Breast epithelium (tissue), 4 donors: Measurements from ENCODE around the gene ZNF451. TPM values are rescaled to one million over a fixed set of nuclear protein-coding genes. Genes with fewer than 3 reads are reported as not detected.

Source experiments
- DNase-seq, 2 donors: peaks; one replicate each; pipeline ENCODE4 v3.0.0-alpha.2; 2019; ENCODE audit warnings: low spot score in 2 of 2
- H3K27ac ChIP-seq, 2 donors: fragments of 200-600 bp; sonication (generic) in 1 of 2; one replicate each; pipeline ENCODE4 v1.5.1; 2016 to 2019; ENCODE audit warnings: mild to moderate bottlenecking in 1 of 2
- H3K27me3 ChIP-seq, 2 donors: fragments of 200-600 bp; sonication (generic) in 1 of 2; one replicate each; pipeline versions ENCODE4 v1.5.1 to v1.6.0; 2017 to 2019; ENCODE audit warnings: control low read depth in 1 of 2, mild to moderate bottlenecking in 1 of 2
- H3K36me3 ChIP-seq: fragments of 200-600 bp; one replicate; pipeline ENCODE4 v1.5.1; 2019
- H3K4me1 ChIP-seq, 2 donors: fragments of 200-600 bp; sonication (generic); one replicate each; pipeline ENCODE4 v1.5.1; 2016 to 2019; ENCODE audit warnings: control low read depth in 1 of 2
- H3K4me3 ChIP-seq, 3 donors: fragments of 200-600 bp; sonication (generic); 1 replicate in 2 of 3; 2 replicates in 1 of 3; pipeline ENCODE4 v1.5.1; 2016 to 2019; ENCODE audit warnings: mild to moderate bottlenecking in 3 of 3, moderate library complexity in 2 of 3
- H3K9me3 ChIP-seq, 2 donors: fragments of 200-600 bp; sonication (generic) in 1 of 2; one replicate each; pipeline ENCODE4 v1.5.1; 2016 to 2019; ENCODE audit warnings: control low read depth in 1 of 2
- POLR2A ChIP-seq: fragments of 450-650 bp; IDR thresholded peaks from one replicate; pipeline ENCODE4 v1.6.1; 2016; ENCODE audit warnings: antibody characterized with exemption, mild to moderate bottlenecking, moderate library complexity
- POLR2AphosphoS5 ChIP-seq, 3 donors: sonication (generic); formaldehyde crosslinking; IDR thresholded peaks; one replicate each; pipeline ENCODE4 v1.6.1; 2017; ENCODE audit warnings: antibody characterized with exemption in 3 of 3
- intact Hi-C: fragments of 100-400 bp; cut with DNase I; formaldehyde crosslinking; loops from one replicate; pipeline ENCODE4 v1.15.1; 2023; ENCODE audit warnings: low total_unique reads
- total RNA-seq, 3 donors: library from RNA; depleted of rRNA; stranded (reverse); fragments of >200 nt; gene quantifications; one replicate each; pipeline ENCODE4 v1.1.0, GENCODE V29; 2016
- TF ChIP-seq, protein P1 (sequence below), 3 donors: fragments of 450-650 bp; IDR thresholded peaks; one replicate each; pipeline ENCODE4 v1.5.1; 2016 to 2017; ENCODE audit warnings: antibody characterized with exemption in 3 of 3, mild to moderate bottlenecking in 3 of 3, moderate library complexity in 3 of 3

ZNF451 gene
- total RNA-seq, 3 donors from 2014 or later = 72.3 to 95.1 (median 77.7) TPM

GRCh38 chr6:57173886-57174510 is 84.0 kb downstream of the ZNF451 start:
- TF ChIP-seq, protein P1, sequence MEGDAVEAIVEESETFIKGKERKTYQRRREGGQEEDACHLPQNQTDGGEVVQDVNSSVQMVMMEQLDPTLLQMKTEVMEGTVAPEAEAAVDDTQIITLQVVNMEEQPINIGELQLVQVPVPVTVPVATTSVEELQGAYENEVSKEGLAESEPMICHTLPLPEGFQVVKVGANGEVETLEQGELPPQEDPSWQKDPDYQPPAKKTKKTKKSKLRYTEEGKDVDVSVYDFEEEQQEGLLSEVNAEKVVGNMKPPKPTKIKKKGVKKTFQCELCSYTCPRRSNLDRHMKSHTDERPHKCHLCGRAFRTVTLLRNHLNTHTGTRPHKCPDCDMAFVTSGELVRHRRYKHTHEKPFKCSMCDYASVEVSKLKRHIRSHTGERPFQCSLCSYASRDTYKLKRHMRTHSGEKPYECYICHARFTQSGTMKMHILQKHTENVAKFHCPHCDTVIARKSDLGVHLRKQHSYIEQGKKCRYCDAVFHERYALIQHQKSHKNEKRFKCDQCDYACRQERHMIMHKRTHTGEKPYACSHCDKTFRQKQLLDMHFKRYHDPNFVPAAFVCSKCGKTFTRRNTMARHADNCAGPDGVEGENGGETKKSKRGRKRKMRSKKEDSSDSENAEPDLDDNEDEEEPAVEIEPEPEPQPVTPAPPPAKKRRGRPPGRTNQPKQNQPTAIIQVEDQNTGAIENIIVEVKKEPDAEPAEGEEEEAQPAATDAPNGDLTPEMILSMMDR (IDR thresholded peaks at IDR 0.05) = no peak
- TF ChIP-seq POLR2AphosphoS5 (IDR thresholded peaks at IDR 0.05) (no peak), POLR2A (no peak)
- DNase-seq = no peak
- Histone ChIP-seq H3K4me1 (no peaks in the 10 kb centered on the region), H3K4me3 (peak overlapping the region in 2 of 3 donors; percentile 76 to 89), H3K36me3 (no peaks in the 10 kb centered on the region), H3K27me3 (no peaks in the 10 kb centered on the region), H3K9me3 (no peaks in the 10 kb centered on the region), H3K27ac (peak overlapping the region in 1 of 2 donors; percentile 40)
- intact Hi-C loops = no loop called here

- Histone ChIP-seq H3K9me3 (no peaks in the 10 kb centered on the region), H3K4me3 (no peak overlapping the region), H3K4me1 (no peaks in the 10 kb centered on the region), H3K36me3 (no peaks in the 10 kb centered on the region), H3K27me3 (no peaks in the 10 kb centered on the region), H3K27ac (no peak overlapping the region)
- TF ChIP-seq POLR2A (no peak), POLR2AphosphoS5 (IDR thresholded peaks at IDR 0.05) (no peak)
- TF ChIP-seq, protein P1 (IDR thresholded peaks at IDR 0.05) = no peak
- no peak for DNase-seq
- intact Hi-C loops = no loop called here
Measured at GRCh38 chr6:57174511-57174907, 84.5 kb downstream of the ZNF451 start.

- Histone ChIP-seq H3K27ac (peak overlapping the region in 1 of 2 donors; percentile 52), H3K9me3 (no peaks in the 10 kb centered on the region), H3K36me3 (no peaks in the 10 kb centered on the region), H3K4me3 (no peak overlapping the region), H3K4me1 (no peaks in the 10 kb centered on the region), H3K27me3 (no peaks in the 10 kb centered on the region)
- DNase-seq = no peak
- TF ChIP-seq POLR2A (no peak), POLR2AphosphoS5 (IDR thresholded peaks at IDR 0.05) (peak in 1 of 3 donors; percentile 19)
- TF ChIP-seq, protein P1 (IDR thresholded peaks at IDR 0.05) = no peak
- intact Hi-C loops = no loop called here
Measured at GRCh38 chr6:57177545-57178265, 87.7 kb downstream of the ZNF451 start.

DNA sequence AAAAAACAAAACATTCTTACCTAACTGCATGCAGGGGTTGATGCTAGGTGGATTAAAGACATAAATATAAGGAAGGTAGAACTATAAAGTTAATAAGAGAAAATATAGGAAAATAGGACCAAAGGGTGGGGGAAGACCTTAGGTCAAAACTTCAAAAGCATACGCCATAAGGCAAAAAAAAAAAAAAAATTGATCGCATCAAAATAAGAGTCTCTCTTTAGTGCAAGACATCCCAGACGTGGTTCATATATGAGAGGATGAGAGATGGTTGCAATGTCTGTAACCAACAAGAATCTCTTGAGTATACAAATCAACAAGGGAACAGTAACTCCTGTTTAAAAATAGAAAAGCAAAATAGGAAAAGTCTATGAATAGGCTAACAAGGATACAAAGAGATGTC is 90.6 kb downstream of the ZNF451 start:
- no peak for DNase-seq
- Histone ChIP-seq H3K4me3 (no peak overlapping the region), H3K9me3 (no peaks in the 10 kb centered on the region), H3K4me1 (no peaks in the 10 kb centered on the region), H3K27me3 (no peaks in the 10 kb centered on the region), H3K27ac (no peak overlapping the region), H3K36me3 (no peaks in the 10 kb centered on the region)
- intact Hi-C loops = no loop called here
- TF ChIP-seq POLR2AphosphoS5 (IDR thresholded peaks at IDR 0.05) = no peak
- TF ChIP-seq POLR2A = no peak
- TF ChIP-seq, protein P1 (IDR thresholded peaks at IDR 0.05) = no peak

DNA sequence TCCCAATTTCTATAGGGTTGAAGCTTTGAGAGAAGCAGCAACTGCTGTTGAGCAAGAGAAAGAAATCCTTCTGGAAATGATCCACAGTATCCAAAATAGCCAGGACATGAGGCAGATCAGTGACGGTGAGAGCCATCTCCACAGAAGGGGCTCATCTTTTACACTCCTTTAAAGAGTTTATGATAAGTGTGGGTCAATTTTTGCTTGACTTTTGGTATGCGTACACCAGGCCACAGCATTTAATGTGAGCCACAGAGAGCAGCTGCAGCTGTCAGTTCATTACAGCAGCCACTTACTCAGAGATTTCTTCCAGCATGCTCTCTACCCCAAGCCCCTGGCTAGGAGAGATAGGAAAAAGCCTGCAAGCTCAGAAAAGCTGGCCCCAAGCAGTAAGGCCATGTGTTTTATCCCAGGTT is 92.0 kb downstream of the ZNF451 start:
- no peak overlapping the region for H3K4me3 ChIP-seq
- no peaks in the 10 kb centered on the region for H3K9me3 ChIP-seq
- H3K4me1 ChIP-seq = no peaks in the 10 kb centered on the region
- no peak overlapping the region for H3K27ac ChIP-seq
- DNase-seq = no peak
- intact Hi-C loops = no loop called here
- H3K36me3 ChIP-seq = no peaks in the 10 kb centered on the region
- no peaks in the 10 kb centered on the region for H3K27me3 ChIP-seq
- TF ChIP-seq POLR2AphosphoS5 (IDR thresholded peaks at IDR 0.05) (no peak), POLR2A (no peak)
- TF ChIP-seq, protein P1 (IDR thresholded peaks at IDR 0.05) = no peak
